Activated CD4-positive, alpha-beta T cell treated with anti-CD3 and anti-CD28 coated beads, Interleukin-2, amount 10 ng/mL, durations not matched to agents 24 days and 14 days (primary cell): ENCODE data around the gene NEDD4L. TPM values are rescaled to one million over a fixed set of nuclear protein-coding genes. Genes with fewer than 3 reads are reported as not detected.

Source experiments
- DNase-seq: peaks from one replicate; pipeline ENCODE4 v3.0.0; 2022
- H3K27ac Mint-ChIP-seq: one replicate; pipeline ENCODE4 v1.8.0; 2022; ENCODE audit warnings: mild to moderate bottlenecking, mixed read lengths
- H3K27me3 Mint-ChIP-seq: one replicate; pipeline ENCODE4 v1.8.0; 2022; ENCODE audit warnings: mixed read lengths
- H3K36me3 Mint-ChIP-seq: one replicate; pipeline ENCODE4 v1.8.0; 2022; ENCODE audit warnings: low read depth, mild to moderate bottlenecking, mixed read lengths
- H3K4me1 Mint-ChIP-seq: one replicate; pipeline ENCODE4 v1.8.0; 2021; ENCODE audit warnings: mixed read lengths
- H3K4me3 Mint-ChIP-seq: one replicate; pipeline ENCODE4 v1.8.0; 2022; ENCODE audit warnings: mild to moderate bottlenecking, moderate library complexity, mixed read lengths
- H3K9me3 Mint-ChIP-seq: one replicate; pipeline ENCODE4 v1.8.0; 2021; ENCODE audit warnings: mixed read lengths
- intact Hi-C: fragments of 100-400 bp; cut with micrococcal nuclease; formaldehyde crosslinking; loops from one replicate; pipeline ENCODE4 v1.15.1; 2023
- total RNA-seq: library from RNA; stranded (reverse); gene quantifications from 2 replicates; pipeline ENCODE4 v1.2.3, GENCODE V29; 2022

The NEDD4L gene
- total RNA-seq, 1 donor from 2014 or later = 4.2 TPM

- H3K4me3 Mint-ChIP-seq = no peak overlapping the region
- no peak for DNase-seq
- no peak overlapping the region for H3K27ac Mint-ChIP-seq
- H3K9me3 Mint-ChIP-seq = no peaks in the 10 kb centered on the region
- peaks cover 12% of the 10 kb centered on the region for H3K27me3 Mint-ChIP-seq
- no peaks in the 10 kb centered on the region for H3K4me1 Mint-ChIP-seq
- intact Hi-C loops = no loop called here
- H3K36me3 Mint-ChIP-seq = no peaks in the 10 kb centered on the region
Measured at GRCh38 chr18:58177004-58177717, 133.1 kb downstream of the NEDD4L start.

- H3K36me3 Mint-ChIP-seq = no peaks in the 10 kb centered on the region
- no peak overlapping the region for H3K4me3 Mint-ChIP-seq
- DNase-seq = no peak
- H3K27ac Mint-ChIP-seq = no peak overlapping the region
- no peaks in the 10 kb centered on the region for H3K9me3 Mint-ChIP-seq
- no peaks in the 10 kb centered on the region for H3K4me1 Mint-ChIP-seq
- intact Hi-C loops = no loop called here
- H3K27me3 Mint-ChIP-seq = peaks cover 12% of the 10 kb centered on the region
Measured at GRCh38 chr18:58177896-58178470, 134.0 kb downstream of the NEDD4L start.

- intact Hi-C loops = no loop called here
- Mint-ChIP-seq H3K27me3 (peaks cover 12% of the 10 kb centered on the region), H3K4me1 (no peaks in the 10 kb centered on the region), H3K9me3 (no peaks in the 10 kb centered on the region), H3K36me3 (no peaks in the 10 kb centered on the region), H3K4me3 (no peak overlapping the region), H3K27ac (no peak overlapping the region)
- DNase-seq = no peak
Measured at GRCh38 chr18:58178511-58178910, 134.5 kb downstream of the NEDD4L start.

GRCh38 chr18:58180172-58180571 lies 136.1 kb downstream of the NEDD4L start:
- no peaks in the 10 kb centered on the region for H3K36me3 Mint-ChIP-seq
- DNase-seq = no peak
- H3K27ac Mint-ChIP-seq = no peak overlapping the region
- H3K9me3 Mint-ChIP-seq = no peaks in the 10 kb centered on the region
- H3K4me1 Mint-ChIP-seq = no peaks in the 10 kb centered on the region
- no peak overlapping the region for H3K4me3 Mint-ChIP-seq
- intact Hi-C loops = loop anchor here (1.0 to 5.0 kb wide), 2 partner anchors 137 to 142 kb away; no protein-coding TSS in a partner anchor
- peaks cover 12% of the 10 kb centered on the region for H3K27me3 Mint-ChIP-seq

DNA sequence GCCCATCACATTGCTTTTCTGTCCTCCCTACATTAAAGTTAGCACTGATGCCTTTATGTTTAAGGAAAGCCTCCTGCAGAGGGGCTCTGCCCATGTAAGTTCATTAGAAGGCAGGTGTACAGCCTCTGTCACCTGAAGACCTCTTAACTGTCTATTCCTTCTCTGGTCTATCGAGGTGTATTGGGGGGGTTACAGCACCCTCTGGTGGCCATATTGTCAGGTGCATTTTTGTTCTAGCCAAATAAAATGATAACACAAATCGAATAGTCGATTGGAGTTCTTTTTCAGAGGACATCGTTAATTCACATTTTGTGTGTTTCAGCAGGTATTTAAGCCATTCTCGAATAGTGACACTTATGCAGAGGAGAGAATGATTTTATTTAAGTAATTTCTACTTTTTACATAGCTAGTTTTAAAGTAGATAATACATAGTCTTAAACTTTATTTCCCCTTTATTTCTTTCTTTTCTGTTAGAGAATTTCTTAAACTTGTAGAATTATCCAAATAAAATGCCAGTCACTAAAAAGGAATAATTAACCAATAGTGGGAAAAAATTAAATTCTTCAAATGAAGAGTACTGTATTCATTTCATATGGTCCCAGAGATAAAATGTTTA lies 136.8 kb downstream of the NEDD4L start:
- intact Hi-C loops = loop anchor here (1.0 to 5.0 kb wide), 2 partner anchors 138 to 141 kb away; no protein-coding TSS in a partner anchor
- no peaks in the 10 kb centered on the region for H3K4me1 Mint-ChIP-seq

GRCh38 chr18:58181988-58182387 lies 138.0 kb downstream of the NEDD4L start:
- peaks cover 7% of the 10 kb centered on the region for H3K27me3 Mint-ChIP-seq
- no peak overlapping the region for H3K27ac Mint-ChIP-seq
- no peaks in the 10 kb centered on the region for H3K9me3 Mint-ChIP-seq
- no peaks in the 10 kb centered on the region for H3K36me3 Mint-ChIP-seq
- no peak overlapping the region for H3K4me3 Mint-ChIP-seq
- intact Hi-C loops = loop anchor here (5.0 kb wide), 1 partner anchor 140 kb away; no protein-coding TSS in a partner anchor
- no peak for DNase-seq
- H3K4me1 Mint-ChIP-seq = no peaks in the 10 kb centered on the region

More for the DNA sequence above, 136.8 kb downstream of the NEDD4L start:
- no peaks in the 10 kb centered on the region for H3K36me3 Mint-ChIP-seq
- no peaks in the 10 kb centered on the region for H3K9me3 Mint-ChIP-seq
- H3K4me3 Mint-ChIP-seq = no peak overlapping the region
- H3K27ac Mint-ChIP-seq = no peak overlapping the region
- DNase-seq = peak; percentile 82
- H3K27me3 Mint-ChIP-seq = peaks cover 10% of the 10 kb centered on the region

GRCh38 chr18:58183226-58183625 lies 139.2 kb downstream of the NEDD4L start:
- Mint-ChIP-seq H3K4me3 (no peak overlapping the region), H3K4me1 (no peaks in the 10 kb centered on the region), H3K9me3 (no peaks in the 10 kb centered on the region), H3K36me3 (no peaks in the 10 kb centered on the region), H3K27me3 (peaks cover 5% of the 10 kb centered on the region), H3K27ac (no peak overlapping the region)
- intact Hi-C loops = loop anchor here (5.0 kb wide), 1 partner anchor 139 kb away; no protein-coding TSS in a partner anchor
- no peak for DNase-seq

DNA sequence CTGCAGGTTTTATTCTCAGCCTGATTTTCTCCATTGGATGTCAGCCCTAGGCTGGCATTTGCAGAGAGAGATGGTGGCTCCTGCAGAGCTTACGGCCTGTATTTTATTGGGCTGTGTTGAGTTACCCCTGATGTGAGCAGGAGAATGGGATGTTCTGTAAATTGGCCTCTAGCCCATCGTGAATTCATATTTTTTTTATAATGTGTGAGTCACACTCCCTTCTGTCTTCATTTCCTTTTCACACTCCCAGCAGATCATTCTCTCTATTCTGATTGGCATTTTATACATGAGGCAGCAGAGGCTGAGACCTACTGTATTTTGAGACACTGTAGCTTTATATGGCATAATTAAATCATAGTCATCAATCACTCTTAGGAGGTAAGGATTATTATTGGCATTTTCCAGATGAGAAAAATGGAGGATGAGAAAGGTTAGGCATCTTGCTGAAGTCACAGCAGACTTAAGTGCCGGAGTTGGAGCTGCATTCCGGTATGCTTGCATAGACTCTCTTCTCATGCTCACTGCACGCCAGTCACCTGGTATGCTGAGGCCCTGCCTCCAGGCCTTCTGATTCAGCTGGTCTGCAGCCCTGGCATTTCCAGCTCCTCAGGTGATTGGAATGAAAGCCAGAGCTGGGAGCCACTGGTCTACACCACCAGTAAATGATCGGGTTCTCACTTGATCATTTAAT lies 142.4 kb downstream of the NEDD4L start:
- DNase-seq = no peak
- H3K27ac Mint-ChIP-seq = no peak overlapping the region
- no peaks in the 10 kb centered on the region for H3K36me3 Mint-ChIP-seq
- no peaks in the 10 kb centered on the region for H3K4me1 Mint-ChIP-seq
- intact Hi-C loops = no loop called here
- H3K9me3 Mint-ChIP-seq = no peaks in the 10 kb centered on the region
- peaks cover 7% of the 10 kb centered on the region for H3K27me3 Mint-ChIP-seq
- H3K4me3 Mint-ChIP-seq = no peak overlapping the region

DNA sequence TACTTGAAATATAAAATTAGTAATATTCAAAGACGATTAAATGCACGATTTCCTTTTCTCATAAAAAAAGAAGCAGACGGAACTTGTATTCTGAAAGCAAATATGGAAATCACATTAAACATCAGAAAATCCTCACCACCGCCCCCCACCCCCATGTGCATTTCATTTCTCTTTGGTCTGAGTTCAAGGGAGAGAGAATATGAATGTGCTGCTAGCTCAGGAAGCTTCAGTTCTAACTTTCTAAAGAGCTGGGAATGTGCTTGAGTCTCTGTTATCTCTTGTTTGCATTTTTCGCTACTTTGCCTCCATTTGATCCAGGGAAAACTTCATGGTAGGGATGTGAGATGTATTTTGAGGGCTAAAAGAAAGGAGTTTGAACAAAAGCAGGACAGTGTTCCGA lies 143.6 kb downstream of the NEDD4L start:
- Mint-ChIP-seq H3K36me3 (no peaks in the 10 kb centered on the region), H3K27ac (no peak overlapping the region), H3K27me3 (peaks cover 9% of the 10 kb centered on the region), H3K4me3 (no peak overlapping the region), H3K9me3 (no peaks in the 10 kb centered on the region), H3K4me1 (no peaks in the 10 kb centered on the region)
- DNase-seq = no peak
- intact Hi-C loops = no loop called here

- no peak for DNase-seq
- H3K4me3 Mint-ChIP-seq = no peak overlapping the region
- H3K36me3 Mint-ChIP-seq = no peaks in the 10 kb centered on the region
- no peak overlapping the region for H3K27ac Mint-ChIP-seq
- no peaks in the 10 kb centered on the region for H3K4me1 Mint-ChIP-seq
- intact Hi-C loops = no loop called here
- peaks cover 11% of the 10 kb centered on the region for H3K27me3 Mint-ChIP-seq
- H3K9me3 Mint-ChIP-seq = no peaks in the 10 kb centered on the region
Measured at GRCh38 chr18:58188996-58189395, 145.0 kb downstream of the NEDD4L start.

DNA sequence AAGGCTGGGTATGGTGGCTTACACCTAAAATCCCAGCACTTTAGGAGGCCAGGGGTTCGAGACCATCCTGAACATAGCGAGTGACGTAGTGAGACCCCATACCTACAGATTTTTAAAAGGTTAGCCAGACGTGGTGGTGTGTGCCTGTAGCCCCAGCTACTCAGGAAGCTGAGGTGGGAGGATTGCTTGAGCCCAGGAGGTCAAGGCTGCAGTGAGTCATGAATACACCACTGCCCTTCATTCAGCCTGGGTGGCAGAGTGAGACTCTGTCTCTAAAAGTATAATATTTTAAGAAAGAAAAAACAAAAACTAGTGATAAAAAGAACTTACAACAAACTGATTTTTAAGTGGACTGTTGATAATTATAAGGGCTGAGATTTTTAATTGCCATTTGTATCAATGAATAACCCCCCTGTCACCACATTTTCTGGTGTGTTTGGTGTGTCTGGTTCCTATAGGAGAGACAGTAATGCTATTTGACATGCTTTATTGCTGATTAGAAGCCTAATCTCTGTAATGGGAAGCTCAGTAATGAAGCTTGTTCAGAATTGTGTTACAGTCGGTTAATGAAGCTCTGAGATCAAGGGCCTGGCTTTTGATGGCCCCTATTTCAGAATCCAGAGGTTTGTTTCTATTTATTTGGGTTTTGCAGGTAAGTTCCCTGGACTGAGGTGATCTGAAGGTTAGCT lies 147.0 kb downstream of the NEDD4L start:
- DNase-seq = no peak
- H3K9me3 Mint-ChIP-seq = no peaks in the 10 kb centered on the region
- H3K36me3 Mint-ChIP-seq = no peaks in the 10 kb centered on the region
- H3K27me3 Mint-ChIP-seq = peaks cover 20% of the 10 kb centered on the region
- peaks cover 4% of the 10 kb centered on the region for H3K4me1 Mint-ChIP-seq
- intact Hi-C loops = no loop called here
- no peak overlapping the region for H3K27ac Mint-ChIP-seq
- no peak overlapping the region for H3K4me3 Mint-ChIP-seq

DNA sequence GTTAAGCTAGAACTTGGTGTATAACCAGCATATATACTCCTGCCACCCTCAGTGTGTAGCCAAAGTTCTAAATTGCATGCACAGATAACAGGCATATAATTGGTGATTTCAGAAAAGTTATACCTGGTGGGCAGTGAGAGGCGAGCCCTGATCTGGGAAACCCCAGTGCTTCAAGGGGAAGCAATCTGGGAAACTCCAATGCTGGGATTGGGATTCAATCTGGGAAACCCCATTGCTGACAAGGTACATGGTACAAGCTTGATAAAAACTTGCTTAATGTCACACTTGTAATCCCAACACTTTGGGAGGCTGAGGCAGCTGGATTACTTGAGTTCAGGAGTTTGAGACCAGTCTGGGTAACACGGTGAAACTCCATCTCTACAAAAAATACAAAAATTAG lies 147.6 kb downstream of the NEDD4L start:
- H3K36me3 Mint-ChIP-seq = no peaks in the 10 kb centered on the region
- H3K9me3 Mint-ChIP-seq = no peaks in the 10 kb centered on the region
- H3K27me3 Mint-ChIP-seq = peaks cover 21% of the 10 kb centered on the region
- intact Hi-C loops = no loop called here
- no peak for DNase-seq
- no peak overlapping the region for H3K4me3 Mint-ChIP-seq
- no peak overlapping the region for H3K27ac Mint-ChIP-seq
- H3K4me1 Mint-ChIP-seq = peaks cover 4% of the 10 kb centered on the region

DNA sequence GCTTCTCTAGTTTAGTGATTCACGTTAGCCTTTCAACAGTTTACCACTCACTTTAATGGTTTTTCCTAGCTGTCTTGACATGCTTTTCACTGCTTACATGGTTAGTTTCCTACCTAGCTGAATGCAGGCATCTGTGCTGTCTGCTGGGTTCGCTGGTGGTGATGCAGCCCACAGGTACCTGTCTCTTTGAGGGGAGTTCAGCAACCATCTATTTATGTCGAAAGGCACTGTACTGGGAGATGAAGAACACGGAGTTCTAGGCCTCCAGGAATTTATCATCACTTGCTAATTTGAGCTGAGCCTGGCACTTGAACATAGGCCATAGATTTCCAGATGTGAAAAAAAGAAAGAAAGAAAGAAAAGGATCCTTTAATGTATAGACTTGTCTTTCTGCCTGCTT lies 148.5 kb downstream of the NEDD4L start:
- intact Hi-C loops = no loop called here
- DNase-seq = no peak
- Mint-ChIP-seq H3K4me1 (peaks cover 4% of the 10 kb centered on the region), H3K36me3 (no peaks in the 10 kb centered on the region), H3K27me3 (peaks cover 28% of the 10 kb centered on the region), H3K9me3 (no peaks in the 10 kb centered on the region), H3K4me3 (no peak overlapping the region), H3K27ac (no peak overlapping the region)
